Femur (tissue), 1 donor: ENCODE data around the gene CA6.
"Not testable (repeated sequence)": the region's sequence is repeated elsewhere in the genome, so short reads cannot be mapped to it uniquely, and the experiment has no call there.

Experiments used
- DNase-seq: peaks from one replicate; pipeline ENCODE4 v3.0.0-alpha.2; 2017

Gene CA6

DNA sequence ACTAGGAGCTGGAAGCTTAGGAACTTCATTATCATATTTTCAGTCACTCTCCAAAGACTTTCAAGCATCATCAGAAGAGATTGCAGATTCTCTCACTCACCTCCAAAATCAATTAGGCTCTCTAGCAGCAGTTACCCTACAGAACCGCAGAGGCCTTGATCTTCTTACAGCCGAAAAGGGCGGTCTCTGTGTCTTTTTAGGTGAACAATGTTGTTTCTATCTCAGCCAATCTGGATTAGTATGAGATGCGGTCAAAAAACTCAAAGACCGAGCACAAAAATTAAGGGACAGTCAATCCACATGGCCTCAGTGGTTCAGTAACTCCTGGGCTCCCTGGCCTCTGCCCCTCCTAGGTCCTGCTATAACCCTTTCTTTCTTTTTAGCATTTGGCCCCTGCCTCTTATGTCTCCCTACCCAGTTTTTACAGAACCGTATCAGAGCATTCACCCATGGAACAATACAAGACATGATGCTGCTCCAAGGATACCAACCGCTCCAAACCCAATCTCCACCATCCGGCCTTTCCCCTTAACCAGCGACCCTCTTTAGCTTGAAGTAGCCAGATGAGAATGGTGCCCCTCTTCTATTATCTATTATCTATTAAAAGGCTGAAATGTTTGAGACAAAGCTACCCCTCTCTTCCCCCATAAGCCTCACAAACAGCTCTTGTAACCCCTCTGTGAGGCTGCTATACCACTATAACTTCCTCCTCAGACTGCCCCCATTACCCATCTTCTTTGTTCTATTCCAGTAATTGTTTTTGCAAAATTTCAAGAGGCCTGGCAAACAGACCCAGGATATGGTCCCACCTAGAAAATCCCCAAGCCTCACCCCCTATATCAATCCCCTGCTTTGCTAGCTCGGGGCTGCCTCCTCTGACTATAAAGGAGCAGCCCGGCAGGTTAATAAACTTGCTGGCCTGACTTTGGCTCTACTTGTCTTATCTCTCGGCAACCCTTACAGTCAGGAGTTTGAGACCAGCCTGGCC lies 18.7 kb upstream of the CA6 start:
- no peak for DNase-seq

DNA sequence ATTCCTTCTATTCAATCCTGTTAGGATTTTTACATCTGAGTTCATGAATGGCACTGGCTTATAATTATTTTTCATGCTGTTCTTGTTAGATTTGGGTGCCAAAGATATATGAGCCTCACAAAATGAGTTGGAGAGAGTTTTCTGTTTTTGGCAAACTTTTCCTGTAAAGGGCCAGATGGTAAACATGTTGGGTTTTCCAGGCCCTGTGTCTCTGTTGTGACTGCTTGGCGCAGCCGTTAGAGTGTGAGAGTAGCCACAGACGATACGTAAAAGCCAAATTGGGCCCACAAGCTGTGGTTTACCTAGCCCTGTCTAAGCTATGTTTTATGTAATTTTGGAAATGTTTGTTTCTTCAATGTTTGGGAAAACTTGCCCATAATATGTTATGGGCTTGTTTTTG lies 15.6 kb upstream of the CA6 start:
- peak; percentile 51 for DNase-seq

DNA sequence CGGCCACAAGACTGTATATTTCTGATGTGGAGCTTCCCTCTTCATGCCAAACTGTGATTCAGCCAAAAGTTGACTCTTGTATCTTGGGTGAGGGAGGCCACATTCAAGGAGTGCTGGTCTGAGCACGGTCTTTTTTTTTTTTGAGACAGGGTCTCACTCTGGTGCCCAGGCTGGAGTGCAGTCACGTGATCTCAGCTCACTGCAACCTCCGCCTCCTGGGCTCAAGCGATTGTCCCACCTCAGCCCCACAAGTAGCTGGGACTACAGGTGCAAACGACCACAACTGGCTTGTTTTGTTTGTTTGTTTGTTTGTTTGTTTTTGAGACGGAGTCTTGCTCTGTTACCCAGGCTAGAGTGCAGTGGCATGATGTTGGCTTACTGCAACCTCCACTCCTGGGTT lies 8.6 kb upstream of the CA6 start:
- DNase-seq: not testable (repeated sequence)

DNA sequence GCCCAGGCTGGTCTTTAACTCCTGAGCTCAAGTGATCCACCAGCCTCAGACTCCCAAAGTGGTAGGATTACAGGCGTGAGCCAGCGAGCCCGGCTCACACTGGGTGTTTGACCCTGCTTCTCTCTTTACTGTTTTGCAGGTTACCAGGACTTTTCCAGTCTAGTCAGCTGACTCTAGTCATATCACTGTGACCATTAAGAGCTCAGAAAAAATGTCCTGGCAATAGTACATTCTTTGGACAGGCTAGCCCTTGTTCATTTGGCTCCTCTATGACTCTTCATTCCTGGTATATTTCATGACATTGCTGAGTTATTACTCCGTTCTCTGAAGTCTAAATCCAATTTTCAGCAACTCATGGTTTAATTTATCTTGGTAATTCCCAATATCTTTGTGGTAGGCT lies 8.0 kb upstream of the CA6 start:
- no peak for DNase-seq

DNA sequence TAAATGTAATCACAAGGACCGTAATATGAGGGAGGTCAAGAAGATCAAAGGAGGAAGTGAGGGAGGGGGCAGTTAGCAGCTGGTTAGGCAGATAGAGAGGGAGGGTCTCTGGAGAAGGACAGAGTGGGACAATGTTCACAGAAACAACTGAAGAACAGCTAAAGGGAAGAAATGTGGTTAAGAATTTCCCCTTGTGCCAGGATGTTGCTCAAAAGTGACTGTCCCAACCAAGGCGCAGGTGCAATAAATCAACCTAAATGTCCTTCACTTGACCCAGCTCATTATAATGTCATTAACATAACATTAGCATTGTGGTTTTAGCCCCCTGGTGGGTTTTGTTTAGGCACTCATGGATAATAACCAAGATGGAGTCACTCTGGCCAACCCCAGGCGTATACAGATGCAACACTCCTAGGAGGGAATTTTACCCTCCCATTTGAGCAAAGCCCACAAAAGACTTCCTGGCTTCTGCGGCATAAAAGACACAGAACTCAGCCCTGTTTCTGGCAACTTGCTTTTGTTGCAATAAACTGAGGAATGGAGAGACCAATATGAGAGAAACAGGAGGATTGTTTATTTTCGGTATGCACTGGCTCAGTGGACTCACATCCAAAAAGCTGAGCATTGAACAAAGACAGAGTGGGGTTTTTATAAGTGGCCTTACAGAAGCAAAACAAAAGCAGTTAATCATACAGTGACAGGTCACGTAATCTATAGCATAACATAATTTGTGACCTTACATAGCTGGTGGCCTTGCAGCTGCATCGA lies 7.3 kb upstream of the CA6 start:
- no peak for DNase-seq

GRCh38 chr1:8939000-8939265 lies 6.7 kb upstream of the CA6 start:
- no peak for DNase-seq

GRCh38 chr1:8939362-8939995 lies 6.2 kb upstream of the CA6 start:
- DNase-seq: no peak

GRCh38 chr1:8941906-8942305 lies 3.8 kb upstream of the CA6 start:
- no peak for DNase-seq

DNA sequence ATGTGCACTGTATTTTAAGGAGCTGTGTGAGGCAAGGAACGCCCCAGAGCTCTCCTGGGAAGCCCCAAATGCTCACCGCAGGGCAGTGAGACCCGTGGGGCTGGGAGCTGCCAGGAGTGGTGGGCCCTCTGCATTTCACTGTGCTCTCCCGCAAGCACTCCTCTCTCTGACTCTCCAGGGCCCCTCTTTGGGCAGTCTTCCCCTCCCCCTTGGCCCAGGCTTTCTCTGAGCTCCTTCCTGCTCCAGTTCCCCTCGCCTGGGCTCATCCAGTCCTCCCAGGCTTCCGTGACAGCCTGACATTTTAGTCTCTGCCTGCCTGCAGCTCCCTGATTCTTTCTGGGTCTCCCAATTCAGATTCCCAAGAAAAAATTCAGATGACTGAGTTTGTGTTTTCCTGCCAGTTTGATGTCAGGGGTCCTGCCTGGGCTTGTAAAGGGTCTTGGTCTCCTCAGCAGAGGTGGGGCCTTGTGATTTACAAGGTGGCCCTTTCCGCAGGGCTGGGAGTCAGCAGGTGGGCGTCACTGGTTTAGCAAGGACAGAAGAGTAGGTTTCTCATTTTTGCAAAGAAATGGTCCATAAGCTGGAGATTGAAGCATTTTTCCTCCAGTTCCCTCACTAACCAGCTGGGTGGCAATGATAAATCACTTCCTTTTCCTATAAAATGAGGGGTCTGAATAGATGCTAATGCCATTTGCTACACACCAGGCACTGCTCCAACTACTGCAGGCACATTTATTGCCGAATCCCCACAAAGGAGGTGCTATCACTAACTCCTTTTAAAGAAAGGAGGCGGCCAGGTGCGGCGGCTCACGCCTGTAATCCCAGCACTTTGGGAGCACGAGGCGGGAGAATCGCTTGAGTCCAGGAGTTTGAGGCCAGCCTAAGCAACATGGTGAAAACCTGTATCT lies 1.9 kb upstream of the CA6 start:
- DNase-seq: no peak

DNA sequence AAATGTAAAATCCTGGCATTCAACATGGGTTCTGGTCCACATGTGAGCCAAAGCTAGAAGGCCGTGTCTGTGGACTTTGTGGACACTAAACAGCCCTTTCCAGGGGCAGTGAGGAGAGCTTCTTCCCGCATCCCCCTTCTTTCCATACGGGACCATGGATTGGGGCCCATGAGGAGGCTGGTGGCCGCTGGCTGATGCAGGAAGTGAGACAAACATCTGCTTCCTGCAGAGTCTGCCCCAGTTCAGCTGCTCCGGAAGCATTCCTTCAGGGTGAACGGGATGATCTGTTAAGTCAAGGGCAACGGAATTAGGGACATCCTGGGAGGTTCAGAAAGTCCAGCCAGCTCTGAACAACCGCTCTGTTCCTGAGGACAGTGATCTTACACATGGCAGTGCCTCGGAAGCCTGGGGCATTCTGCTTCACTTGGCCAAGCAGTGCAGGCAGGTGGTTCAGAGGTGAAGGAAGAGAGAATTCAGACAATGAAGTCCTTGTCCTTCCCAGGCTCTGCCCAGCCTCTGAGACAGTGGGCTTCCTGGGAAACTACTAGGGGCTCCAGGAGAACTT lies 1.5 kb downstream of the CA6 start:
- DNase-seq: peak; percentile 34

DNA sequence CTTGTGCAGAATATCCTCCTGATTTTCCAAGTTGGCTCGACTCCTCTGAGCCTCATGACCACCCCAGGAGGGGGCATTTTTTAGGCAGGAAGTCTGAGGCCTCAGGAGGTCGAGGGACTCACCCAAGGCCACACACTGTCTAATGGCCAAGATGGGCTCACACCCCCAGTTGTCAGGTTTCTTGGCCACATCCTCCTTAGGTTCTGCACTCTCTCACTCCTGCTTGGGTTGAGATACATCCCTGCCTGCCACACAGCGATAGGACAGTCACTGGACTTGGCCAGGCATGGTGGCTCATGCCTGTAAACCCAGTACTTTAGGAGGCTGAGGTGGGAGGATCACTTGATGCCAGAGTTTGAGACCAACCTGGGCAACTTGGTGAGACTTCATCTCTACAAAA lies 4.6 kb downstream of the CA6 start:
- DNase-seq: no peak

- no peak for DNase-seq
Measured at GRCh38 chr1:8951231-8951630, 5.6 kb downstream of the CA6 start.

DNA sequence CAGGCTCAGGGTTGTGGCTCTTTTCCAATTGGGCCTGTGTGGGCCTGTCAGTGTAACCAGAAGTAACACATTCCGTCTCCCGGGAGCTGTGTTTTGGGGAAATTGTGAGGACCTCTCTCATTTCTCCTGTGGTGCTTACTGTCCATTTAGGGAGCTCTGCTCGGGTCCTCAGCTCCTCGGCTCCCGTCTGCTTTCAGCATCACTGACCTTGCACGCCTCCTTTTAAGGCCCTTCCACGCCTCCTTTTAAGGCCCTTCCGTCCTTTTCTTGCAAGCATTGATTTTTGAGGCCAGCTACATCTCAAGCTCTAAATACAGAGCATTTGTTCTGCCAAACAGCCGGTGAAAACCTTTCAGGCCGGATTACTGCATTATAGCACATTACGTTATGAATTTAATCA lies 9.7 kb downstream of the CA6 start:
- no peak for DNase-seq

GRCh38 chr1:8956461-8957349 lies 11.0 kb downstream of the CA6 start:
- DNase-seq: no peak

GRCh38 chr1:8962812-8963530 lies 17.3 kb downstream of the CA6 start:
- DNase-seq: no peak

DNA sequence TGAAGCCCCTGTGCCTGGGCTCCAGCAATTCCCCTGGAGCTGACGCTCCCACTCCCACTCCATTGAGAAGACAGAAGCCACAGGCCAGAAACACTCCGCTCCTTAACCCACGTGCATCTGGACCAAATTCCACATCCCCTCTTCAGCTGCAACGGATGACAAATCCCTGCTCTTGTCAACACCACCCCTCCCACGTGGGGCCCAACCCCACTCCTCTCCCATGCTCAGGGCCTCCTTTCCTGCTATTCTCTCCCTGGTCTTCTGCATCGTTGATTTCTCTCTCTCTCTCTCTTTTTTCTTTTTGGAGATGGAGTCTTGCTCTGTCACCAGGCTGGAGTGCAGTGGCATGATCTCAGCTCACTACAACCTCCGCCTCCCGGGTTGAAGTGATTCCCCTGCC lies 18.3 kb downstream of the CA6 start:
- DNase-seq: no peak

DNA sequence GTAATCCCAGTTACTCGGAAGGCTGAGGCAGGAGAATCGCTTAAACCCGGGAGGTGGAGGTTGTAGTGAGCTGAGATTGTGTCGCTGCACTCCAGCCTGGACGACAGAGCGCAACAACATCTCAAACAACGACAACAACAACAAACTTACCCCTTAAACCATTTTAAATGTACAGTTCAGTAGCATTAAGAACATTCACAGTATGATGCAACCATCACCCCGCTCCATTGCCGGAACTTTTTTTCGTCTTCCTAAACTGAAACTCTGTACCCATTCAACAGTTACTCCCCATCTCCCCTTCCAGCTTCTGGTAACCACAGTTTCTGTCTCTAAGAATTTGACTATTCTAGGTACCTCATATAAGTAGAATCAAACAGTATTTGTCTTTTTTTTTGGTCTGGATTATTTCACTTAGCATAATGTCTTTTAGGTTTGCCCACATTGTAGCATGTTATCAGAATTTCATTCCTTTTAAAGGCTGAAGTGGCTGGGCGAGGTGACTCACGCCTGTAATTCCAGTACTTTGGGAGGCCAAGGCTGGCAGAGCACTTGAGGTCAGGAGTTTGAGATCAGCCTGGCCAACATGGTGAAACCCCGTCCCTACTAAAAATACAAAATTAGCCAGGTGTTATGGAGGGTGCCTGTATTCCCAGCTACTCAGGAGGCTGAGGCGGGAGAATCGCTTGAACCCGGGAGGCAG lies 19.6 kb downstream of the CA6 start:
- DNase-seq: no peak

- no peak for DNase-seq
Measured at GRCh38 chr1:8966606-8967005, 20.9 kb downstream of the CA6 start.

- not testable (repeated sequence) for DNase-seq
Measured at GRCh38 chr1:8968902-8969301, 23.2 kb downstream of the CA6 start.

DNA sequence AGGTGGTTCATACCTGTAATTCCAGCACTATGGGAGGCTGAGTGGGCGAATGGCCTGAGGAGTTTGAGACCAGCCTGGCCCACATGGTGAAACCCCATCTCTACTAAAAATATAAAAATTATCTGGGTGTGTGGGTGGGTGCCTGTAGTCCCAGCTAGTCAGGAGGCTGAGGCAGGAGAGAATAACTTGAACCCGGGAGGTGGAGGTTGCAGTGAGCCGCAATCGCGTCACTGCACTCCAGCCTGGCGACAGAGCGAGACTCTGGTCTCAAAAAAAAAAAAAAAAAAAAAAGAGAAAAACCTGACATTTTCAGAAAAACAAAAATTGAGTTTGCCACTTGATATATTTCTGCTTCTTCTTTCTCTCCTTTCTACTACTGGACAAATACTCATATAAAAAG lies 24.3 kb downstream of the CA6 start:
- no peak for DNase-seq
